ENCODE data around the gene HHIP. TPM values are rescaled to one million over a fixed set of nuclear protein-coding genes. Genes with fewer than 3 reads are reported as not detected.

The HHIP gene
- total RNA-seq, 4 donors from 2014 or later: 0.15 to 1.5 TPM; not detected in 2

Small RNA genes within 50 kb of the gene (small RNA-seq; reads per million reads assigned to genes)
- not detected for gene RF02271
